Measurements from ENCODE around the gene APOBEC3F.
"Not testable (repeated sequence)": the region's sequence is repeated elsewhere in the genome, so short reads cannot be mapped to it uniquely, and the experiment has no call there.

APOBEC3F gene

DNA sequence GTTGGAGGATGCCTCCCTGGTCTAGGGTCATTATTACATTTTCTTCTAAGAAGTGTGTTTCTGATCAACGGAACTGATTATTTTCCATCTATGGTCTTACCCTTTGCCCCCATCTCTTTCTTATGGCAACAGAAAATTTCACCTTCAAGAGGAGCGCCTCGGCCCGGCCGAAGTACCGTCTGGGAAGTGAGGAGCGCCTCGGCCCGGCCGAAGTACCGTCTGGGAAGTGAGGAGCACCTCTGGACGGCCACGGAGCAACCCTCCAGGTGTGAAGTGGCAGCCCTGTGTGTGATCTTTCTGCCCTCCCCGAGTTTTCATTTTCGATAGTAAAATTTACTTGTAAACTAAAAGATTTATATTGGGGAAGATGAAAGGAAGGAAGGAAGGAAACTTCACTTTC, 29.7 kb upstream of the APOBEC3F start:
- H3K4me3 ChIP-seq (ENCODE audit: low read depth, low read length): no peak overlapping the region
- TF ChIP-seq, protein P1, sequence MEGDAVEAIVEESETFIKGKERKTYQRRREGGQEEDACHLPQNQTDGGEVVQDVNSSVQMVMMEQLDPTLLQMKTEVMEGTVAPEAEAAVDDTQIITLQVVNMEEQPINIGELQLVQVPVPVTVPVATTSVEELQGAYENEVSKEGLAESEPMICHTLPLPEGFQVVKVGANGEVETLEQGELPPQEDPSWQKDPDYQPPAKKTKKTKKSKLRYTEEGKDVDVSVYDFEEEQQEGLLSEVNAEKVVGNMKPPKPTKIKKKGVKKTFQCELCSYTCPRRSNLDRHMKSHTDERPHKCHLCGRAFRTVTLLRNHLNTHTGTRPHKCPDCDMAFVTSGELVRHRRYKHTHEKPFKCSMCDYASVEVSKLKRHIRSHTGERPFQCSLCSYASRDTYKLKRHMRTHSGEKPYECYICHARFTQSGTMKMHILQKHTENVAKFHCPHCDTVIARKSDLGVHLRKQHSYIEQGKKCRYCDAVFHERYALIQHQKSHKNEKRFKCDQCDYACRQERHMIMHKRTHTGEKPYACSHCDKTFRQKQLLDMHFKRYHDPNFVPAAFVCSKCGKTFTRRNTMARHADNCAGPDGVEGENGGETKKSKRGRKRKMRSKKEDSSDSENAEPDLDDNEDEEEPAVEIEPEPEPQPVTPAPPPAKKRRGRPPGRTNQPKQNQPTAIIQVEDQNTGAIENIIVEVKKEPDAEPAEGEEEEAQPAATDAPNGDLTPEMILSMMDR (IDR thresholded peaks at IDR 0.05; ENCODE audit: low read depth, low read length): no peak
- TF ChIP-seq POLR2A (IDR thresholded peaks at IDR 0.05; ENCODE audit: extremely low read depth, insufficient read length) (no peak), MYC (IDR thresholded peaks at IDR 0.05; ENCODE audit: low read depth, low read length) (no peak)
- TF ChIP-seq, protein P2, sequence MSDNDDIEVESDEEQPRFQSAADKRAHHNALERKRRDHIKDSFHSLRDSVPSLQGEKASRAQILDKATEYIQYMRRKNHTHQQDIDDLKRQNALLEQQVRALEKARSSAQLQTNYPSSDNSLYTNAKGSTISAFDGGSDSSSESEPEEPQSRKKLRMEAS (IDR thresholded peaks at IDR 0.05; ENCODE audit: low read depth, low read length): no peak
- DNase-seq (ENCODE audit: low read depth): no peak

GRCh38 chr22:39012533-39013511, 27.8 kb upstream of the APOBEC3F start:
- no peak for DNase-seq (ENCODE audit: low read depth)
- TF ChIP-seq, protein P1 (IDR thresholded peaks at IDR 0.05; ENCODE audit: low read depth, low read length): no peak
- TF ChIP-seq, protein P2 (IDR thresholded peaks at IDR 0.05; ENCODE audit: low read depth, low read length): no peak
- TF ChIP-seq MYC (IDR thresholded peaks at IDR 0.05; ENCODE audit: low read depth, low read length) (no peak), POLR2A (IDR thresholded peaks at IDR 0.05; ENCODE audit: extremely low read depth, insufficient read length) (no peak)
- no peak overlapping the region for H3K4me3 ChIP-seq (ENCODE audit: low read depth, low read length)

GRCh38 chr22:39013561-39013941, 27.1 kb upstream of the APOBEC3F start:
- not testable (repeated sequence) for DNase-seq (ENCODE audit: low read depth)
- peak overlapping the region; percentile 70 for H3K4me3 ChIP-seq (ENCODE audit: low read depth, low read length)

GRCh38 chr22:39013942-39014722, 26.5 kb upstream of the APOBEC3F start, which contains the start of gene APOBEC3C:
TSS of gene APOBEC3C (plus strand) at chr22:39014257. CDS start at chr22:39014363, 106 bp downstream.
- TF ChIP-seq, protein P2 (IDR thresholded peaks at IDR 0.05; ENCODE audit: low read depth, low read length): no peak
- peak; percentile 37 for TF ChIP-seq POLR2A (IDR thresholded peaks at IDR 0.05; ENCODE audit: extremely low read depth, insufficient read length)
- no peak for TF ChIP-seq MYC (IDR thresholded peaks at IDR 0.05; ENCODE audit: low read depth, low read length)
- TF ChIP-seq, protein P1 (IDR thresholded peaks at IDR 0.05; ENCODE audit: low read depth, low read length): no peak
- peak within 1 kb of the TSS; percentile 70 for H3K4me3 ChIP-seq (ENCODE audit: low read depth, low read length)
- peak; percentile 95 for DNase-seq (ENCODE audit: low read depth)

GRCh38 chr22:39014723-39015121, 25.9 kb upstream of the APOBEC3F start:
- peak overlapping the region; percentile 70 for H3K4me3 ChIP-seq (ENCODE audit: low read depth, low read length)
- DNase-seq (ENCODE audit: low read depth): peak; percentile 26

GRCh38 chr22:39016592-39016991, 24.1 kb upstream of the APOBEC3F start:
- no peak overlapping the region for H3K4me3 ChIP-seq (ENCODE audit: low read depth, low read length)
- TF ChIP-seq, protein P1 (IDR thresholded peaks at IDR 0.05; ENCODE audit: low read depth, low read length): no peak
- TF ChIP-seq, protein P2 (IDR thresholded peaks at IDR 0.05; ENCODE audit: low read depth, low read length): no peak
- TF ChIP-seq POLR2A (IDR thresholded peaks at IDR 0.05; ENCODE audit: extremely low read depth, insufficient read length) (no peak), MYC (IDR thresholded peaks at IDR 0.05; ENCODE audit: low read depth, low read length) (no peak)
- no peak for DNase-seq (ENCODE audit: low read depth)
